ENCODE data around the gene BACE2.
"Not testable (repeated sequence)": the region's sequence is repeated elsewhere in the genome, so short reads cannot be mapped to it uniquely, and the experiment has no call there.

BACE2 gene

DNA sequence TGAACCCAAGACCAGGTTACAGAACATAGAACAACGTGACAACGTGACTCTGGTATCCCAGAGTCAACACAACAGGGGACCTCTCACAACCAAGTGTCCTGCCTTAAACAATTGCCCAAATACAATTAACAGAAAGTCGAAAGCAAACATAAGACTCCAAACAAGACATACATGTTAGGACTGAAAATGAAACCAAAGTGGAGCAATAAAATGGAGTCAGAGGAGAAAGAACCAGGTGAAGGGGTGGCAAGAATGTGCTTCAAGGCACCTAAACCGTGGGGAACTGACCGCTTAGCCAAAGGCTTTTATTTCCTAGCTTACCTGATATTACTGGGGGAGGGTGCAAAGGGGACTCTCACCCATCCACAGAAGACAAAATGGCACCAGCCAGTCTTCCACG, 17.8 kb downstream of the BACE2 start:
- DNase-seq (ENCODE audit: low read depth in 2 of 2), result no peak

DNA sequence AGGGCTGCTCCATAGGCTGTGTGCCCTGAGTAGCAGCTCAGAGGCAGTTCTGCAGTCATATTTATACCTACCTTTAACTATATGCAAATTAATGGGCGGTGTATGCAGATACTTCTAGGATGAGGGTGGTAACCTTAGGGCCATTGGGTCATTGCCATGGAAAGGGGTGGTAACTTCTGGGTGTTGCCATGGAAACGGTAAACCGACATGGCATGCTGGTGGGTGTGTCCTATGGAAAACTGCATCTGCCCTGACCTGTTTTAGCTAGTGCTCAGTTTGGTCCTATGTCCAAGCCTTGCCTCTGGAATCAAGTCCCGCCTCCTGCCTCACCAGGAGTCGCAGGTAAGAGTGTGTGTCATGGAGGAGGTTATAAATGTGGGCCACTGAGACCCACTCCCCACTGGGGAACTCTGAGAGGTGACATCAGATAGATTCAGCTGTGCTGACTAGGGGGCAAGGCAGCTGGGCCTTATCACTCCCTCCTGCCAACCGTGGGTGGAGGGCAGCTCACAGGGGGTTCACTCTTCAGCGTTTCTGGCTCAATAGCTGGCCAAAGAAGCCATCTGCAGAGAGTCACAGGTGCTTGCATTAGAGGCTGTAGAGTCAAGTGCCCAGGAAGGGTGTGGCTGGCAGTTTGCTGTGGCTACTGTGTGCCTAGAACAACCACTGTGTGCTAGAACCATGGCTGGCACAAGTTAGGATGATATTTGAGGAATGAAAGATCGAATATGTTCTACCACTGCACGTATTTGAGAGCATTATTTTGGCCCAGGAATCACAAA, 19.0 kb downstream of the BACE2 start:
- no peak for DNase-seq (ENCODE audit: low read depth in 2 of 2)

DNA sequence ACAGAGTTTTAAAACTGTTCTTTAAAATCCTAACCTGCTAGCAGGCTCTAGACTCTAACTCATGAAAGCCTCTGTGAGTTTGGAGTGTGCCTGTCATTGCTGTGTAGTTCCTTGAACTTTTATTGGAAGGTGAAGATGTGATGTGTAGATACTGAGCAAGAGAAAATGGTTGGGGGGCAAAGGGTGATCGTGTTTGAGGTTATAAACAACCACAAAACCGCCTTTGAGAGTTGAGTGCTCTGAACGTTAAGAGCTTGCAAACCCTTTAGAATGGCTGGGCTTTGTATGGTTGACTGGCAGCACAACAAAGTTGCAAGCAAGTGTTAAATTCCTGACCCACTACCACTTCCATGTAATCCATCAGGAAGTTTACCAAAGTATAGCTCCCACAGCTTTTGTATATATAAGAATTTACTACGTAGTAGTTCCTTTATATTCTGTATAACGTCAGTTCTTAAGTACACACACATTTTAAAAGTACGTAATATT, 19.6 kb downstream of the BACE2 start:
- no peak for DNase-seq (ENCODE audit: low read depth in 2 of 2)

DNA sequence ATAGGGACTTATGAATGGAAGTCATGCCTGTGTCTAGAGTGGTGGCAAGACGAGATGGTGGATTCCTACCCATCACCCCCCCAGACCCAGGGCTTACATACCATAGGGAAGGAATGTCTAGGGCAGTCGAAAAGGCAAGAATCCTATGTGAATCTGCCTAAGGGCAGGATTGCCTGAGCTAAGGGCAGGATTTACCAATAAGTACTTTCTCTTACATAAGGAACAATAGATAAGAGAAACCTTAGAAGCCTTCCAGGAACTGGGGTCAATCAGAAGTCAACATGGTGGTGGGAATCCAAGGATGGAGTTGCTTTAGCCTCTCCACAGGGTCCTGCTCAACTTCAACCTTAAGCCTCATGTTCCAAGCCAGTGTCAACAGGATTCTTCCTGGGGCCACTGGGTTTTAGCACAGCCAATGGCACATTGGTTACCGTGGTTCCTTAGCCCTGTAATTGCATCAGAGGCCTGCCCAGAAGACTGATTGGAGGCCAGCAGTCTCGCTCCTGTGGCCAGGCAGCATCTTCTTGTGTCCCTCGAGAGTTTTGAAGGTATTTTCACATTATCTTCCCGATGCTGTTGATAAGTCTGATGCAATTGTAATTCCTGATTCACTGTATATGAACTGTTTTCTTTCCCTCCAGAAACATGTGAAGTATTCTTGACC, 20.7 kb downstream of the BACE2 start:
- no peak for DNase-seq (ENCODE audit: low read depth in 2 of 2)

DNA sequence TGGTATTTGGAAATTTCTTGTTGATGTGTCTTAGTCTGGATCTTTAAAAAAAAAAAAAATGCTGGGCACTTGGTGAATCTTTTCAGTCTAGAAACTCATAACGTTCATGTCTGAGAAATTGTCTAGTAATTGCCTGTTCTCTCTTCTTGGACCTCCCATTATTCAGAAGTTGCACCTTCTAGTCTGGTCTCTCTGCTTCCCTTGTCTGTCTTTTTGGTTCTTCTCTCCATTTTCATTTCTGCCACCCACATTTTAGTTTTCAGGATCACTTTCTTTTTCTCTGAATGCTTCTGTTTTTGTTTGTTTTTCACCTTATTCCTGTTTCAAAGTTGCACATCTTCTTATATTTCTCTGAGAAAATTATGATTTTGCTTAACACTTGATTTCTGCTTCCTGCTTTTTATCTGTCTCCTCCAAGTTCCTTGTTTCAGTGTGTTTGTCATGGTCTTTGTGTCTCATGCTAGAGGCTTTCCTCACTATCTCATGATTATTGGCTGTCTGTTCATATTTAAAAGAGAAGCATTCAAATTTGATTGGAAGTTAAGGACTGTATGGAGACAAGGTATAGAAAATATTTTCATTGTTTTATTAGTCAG, 21.3 kb downstream of the BACE2 start:
- no peak for DNase-seq (ENCODE audit: low read depth in 2 of 2)

DNA sequence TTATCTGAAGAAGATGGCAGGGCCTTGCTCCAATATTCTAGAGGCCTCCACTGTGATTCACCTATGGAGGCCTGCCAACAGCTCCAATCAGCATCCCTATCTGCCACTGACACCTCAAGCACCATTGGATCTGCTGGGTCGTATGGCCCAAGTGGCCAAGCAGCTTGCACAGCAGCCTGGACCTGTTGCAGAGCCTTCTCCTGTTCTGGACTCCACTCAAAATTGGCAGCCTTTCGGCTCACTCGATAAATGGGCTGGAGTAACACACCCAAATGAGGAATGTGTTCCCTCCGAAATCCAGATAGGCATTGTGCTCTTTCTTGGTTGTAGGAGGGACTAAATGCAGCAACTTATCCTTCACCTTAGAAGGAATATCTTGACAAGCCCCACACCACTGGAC, 24.6 kb downstream of the BACE2 start:
- not testable (repeated sequence) for DNase-seq (ENCODE audit: low read depth in 2 of 2)

DNA sequence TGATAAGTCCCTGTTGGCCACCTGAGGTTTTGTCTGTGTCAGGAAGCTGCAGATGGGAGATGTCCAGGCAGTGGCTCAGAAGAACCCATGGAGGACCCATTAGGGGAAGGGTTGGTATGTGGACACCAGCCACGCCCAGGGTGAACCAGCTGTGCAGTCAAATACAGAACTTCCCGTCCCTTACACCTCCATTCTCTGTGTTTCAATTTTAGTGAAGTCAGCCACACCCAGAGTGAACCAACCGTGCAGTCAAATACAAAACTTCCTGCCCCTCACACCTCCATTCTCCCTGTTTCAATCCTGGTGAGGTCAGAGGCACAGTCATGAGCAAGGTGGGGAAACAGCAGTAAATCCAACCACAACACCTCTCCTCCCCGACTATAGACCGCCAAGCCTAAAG, 27.4 kb downstream of the BACE2 start:
- DNase-seq (ENCODE audit: low read depth in 2 of 2), result no peak

DNA sequence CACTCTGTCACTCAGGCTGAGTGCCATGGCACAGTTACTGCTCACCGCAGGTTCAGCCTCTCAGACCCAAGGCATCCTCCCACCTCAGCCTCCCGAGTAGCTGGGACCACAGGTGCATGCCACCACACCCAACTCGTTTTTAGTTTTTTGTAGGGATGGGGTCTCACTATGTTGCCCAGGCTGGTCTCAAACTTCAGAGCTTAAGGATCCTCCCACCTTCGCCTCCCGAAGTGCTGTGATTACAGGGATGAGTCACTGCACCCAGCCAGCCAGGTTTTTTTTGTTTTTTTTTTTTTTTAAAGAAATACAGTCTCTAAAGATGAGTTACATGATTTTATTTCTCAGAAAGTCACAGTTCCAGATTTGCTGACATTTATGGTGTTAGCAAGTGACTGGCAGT, 29.0 kb downstream of the BACE2 start:
- DNase-seq (ENCODE audit: low read depth in 2 of 2), result no peak

DNA sequence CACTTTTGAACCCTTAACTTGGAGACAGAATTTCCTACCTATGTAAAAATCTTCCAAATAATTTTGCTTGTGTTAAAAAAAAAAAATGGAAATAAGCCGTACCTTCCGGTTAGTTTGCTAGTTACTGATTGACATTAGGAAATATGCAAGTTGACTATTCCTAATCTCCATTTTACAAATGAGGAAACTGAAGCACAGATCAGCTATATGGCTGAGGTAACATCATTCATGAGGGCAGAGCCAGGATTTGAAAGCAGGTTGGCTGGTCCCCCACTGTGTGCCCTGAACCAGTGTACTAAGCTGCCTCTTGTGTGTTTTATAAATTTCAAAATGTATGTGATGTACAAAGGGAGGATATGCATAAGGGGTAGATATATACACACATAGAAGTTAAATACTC, 29.6 kb downstream of the BACE2 start:
- DNase-seq (ENCODE audit: low read depth in 2 of 2), result no peak

DNA sequence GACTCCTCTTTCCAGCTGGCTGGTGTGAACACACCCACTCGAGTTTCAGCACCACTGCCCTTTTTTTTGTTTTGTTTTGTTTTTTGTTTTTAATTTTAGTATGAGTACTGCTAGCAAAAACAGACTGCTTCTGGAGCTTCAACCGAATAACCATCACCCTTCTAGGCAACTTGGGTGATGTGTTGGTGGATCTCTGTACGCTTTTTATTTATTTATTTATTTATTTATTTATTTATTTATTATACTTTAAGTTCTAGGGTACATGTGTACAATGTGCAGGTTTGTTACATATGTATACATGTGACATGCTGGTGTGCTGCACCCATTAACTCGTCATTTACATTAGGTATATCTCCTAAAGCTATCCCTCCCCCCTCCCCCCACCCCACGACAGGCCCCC, 30.7 kb downstream of the BACE2 start:
- not testable (repeated sequence) for DNase-seq (ENCODE audit: low read depth in 2 of 2)

DNA sequence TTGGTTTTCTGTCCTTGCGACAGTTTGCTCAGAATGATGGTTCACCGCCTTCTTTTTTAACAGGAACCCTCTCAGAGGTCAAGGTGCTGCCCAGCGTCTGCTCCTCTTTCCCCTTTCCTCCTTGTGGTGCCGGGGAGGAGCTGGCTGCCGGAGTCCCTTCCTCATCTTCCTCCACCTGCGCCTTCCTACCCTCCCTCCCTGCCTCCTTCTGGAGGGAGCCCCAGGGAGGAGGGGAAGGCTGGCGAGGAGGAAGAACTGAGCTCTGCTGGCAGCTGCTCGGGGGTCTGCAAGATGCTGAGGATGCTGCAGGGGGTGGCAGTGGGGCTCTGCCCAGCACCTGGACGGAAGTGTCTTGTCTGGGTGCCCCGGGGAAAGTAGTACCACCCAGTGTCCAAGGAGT, 31.2 kb downstream of the BACE2 start:
- no peak for DNase-seq (ENCODE audit: low read depth in 2 of 2)

DNA sequence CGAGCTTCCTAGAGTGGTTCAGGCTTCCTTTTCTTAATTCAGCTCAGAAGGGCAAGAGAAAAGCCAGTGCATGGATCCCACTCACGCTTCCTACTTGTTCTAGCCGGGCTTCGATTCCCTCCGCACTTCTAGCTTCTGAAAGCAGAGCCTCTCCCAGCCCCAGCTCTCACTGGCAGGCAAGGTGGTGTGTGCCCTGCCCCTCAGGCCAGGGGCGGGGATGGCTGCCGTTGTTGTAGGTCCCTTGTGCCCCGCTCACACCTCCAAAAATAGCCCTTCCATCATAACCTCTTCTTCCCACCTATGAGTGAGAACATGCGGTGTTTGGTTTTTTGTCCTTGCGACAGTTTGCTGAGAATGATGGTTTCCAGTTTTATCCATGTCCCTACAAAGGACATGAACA, 31.6 kb downstream of the BACE2 start:
- no peak for DNase-seq (ENCODE audit: low read depth in 2 of 2)

DNA sequence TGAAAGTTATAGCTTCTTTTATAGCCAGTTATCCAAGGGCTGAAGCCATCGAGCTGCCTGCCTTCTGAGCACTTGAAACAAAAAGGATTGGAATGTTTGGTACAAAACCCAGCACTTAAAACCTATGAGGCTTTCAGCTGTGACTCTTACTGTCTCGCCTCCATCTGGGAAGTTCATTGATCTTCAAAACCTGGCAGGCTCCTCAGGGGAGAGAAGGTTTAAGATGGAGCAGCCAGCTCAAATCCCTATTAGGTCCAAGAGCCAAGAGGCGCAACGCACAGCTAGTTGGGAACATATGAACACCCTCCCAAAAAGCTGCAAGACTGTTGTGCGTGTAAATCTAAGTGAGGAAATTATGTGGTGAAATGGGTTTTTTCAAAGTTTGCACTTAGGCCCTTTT, 33.4 kb downstream of the BACE2 start:
- DNase-seq (ENCODE audit: low read depth in 2 of 2), result no peak

DNA sequence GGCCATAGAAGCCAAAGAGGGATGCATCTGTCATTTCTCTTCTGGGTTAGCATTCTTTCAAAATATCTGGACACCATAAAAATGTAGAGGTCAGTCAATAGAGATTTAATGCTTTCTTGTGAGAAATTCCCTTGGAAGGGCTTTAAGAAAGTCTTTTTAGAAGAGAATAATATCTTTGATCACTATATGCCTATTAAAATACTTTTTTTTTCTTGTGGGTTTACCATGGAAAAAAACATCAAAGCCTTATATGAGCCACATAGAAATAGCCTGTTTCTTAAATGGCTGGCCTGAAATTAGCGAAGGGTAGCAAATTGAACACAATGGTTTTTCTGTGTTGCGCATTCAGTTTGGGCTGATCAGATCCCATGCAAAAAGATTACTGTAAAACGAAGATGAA, 36.8 kb downstream of the BACE2 start:
- no peak for DNase-seq (ENCODE audit: low read depth in 2 of 2)

DNA sequence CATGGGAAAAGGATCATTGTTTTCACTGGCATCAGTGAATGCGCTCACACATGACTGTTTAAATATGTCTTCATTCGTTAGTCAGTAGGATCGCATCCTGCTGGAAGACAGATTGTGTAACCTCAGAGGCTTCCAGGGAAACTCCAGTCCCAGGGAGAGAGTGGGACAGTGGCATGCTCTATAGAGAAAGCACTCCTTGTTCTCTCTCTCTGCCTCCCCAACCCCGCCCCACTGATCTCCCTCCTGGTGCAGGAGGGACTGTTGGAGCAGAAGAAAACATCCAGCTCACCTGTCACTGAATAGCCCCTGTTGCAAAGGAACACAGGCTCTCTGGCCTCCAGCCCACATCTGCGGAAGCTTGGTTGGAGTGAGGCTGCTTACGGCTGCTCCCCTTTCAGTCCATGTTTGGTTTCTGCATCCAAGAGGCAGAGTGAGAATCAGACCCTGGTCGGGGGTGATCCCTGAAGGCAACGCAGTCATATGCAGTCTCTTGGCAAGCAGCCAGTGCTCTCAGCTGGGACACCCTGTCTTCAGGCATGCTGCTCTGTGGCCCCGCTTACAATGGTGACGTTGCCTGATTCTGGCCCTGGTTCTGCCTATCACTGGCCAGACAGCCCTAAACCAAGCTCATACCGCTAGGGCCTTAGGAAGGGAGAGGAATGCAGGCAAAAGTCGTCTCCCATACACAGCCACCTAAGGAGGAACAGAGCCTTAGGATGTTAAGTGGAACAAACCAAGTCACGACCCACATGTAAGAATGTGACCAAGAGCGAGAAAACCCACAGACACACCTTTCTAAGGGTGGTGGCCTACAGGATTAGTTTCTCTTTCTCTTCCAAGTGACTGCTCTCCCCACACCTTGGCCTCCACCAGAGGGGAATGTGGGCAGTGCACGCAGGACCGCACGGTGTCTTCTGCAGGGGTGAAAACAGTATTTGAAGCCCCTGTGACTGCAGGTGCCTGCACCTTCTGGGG, 39.7 kb downstream of the BACE2 start:
- DNase-seq (ENCODE audit: low read depth in 2 of 2), result no peak

DNA sequence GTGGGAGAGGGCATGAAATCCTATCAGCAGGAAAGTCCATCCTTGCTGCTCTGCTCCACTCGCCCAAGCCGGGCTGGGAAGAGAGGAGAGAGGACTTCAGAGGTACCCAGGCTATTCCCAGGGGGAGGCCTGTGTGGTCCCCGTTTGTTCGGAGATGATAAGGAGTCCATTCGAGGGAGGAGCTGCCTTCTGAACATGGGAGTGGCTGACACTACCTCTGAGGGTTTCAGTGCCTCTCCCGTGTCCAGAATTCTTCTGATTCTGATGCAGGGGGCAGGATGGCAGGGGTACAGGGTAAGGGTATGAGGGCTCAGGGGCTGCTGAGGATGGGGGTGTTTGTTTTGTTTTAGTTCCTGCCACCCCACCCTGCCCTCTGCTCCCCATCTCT, 40.4 kb downstream of the BACE2 start:
- no peak for DNase-seq (ENCODE audit: low read depth in 2 of 2)

DNA sequence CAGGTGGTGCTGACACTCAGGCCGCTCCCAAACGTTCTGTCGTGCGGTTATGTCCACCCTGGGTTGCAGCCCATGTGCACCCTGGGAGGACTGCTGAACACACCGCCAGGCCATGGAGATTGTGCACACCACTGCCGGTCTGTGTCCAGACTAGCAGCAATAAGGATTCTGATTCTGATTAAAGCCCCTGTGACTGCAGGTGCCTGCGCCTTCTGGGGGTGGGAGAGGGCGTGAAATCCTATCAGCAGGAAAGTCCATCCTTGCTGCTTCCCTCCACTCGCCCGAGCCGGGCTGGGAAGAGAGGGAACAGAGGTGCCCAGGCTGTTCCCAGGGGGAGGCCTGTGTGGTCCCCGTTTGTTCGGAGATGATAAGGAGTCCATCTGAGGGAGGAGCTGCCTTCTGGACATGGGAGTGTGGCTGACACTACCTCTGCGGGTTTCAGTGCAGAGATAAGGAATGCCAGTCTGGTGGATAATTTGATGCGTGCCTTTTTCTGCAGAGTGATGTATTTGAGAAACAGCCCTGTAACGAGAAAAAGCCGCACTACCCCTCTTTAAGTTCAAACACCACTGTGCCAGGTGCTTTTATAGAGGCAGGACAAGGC, 41.2 kb downstream of the BACE2 start:
- DNase-seq (ENCODE audit: low read depth in 2 of 2), result no peak

DNA sequence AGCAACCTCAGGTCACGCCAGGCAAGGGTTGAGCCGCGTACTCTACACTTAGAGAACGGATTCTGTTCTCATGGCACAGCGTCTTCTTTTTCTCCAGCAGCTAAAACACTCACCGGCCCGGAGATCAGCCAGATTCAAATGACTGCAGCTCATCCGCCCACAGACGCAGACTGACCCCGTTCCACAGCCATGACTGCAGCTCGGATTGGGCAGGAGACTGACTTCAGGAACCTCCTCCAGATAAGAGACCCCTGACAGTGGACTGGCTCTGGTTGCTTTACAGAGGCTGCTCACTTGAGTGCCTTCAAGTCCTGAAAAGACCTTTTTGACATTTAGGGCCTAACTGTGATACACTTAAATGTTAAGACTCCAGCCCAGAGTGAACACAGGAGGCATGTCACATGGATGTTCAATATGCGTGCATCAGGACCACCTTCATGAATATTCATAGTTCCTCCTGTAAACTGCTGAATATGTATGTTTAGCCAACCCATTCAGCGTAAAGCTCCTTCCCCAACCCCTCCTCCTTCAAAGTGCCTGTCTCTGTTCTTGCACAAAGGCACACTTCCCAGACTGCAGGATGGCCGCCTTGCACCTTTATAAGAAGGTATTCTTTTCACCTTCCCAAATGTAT, 42.6 kb downstream of the BACE2 start:
- no peak for DNase-seq (ENCODE audit: low read depth in 2 of 2)

DNA sequence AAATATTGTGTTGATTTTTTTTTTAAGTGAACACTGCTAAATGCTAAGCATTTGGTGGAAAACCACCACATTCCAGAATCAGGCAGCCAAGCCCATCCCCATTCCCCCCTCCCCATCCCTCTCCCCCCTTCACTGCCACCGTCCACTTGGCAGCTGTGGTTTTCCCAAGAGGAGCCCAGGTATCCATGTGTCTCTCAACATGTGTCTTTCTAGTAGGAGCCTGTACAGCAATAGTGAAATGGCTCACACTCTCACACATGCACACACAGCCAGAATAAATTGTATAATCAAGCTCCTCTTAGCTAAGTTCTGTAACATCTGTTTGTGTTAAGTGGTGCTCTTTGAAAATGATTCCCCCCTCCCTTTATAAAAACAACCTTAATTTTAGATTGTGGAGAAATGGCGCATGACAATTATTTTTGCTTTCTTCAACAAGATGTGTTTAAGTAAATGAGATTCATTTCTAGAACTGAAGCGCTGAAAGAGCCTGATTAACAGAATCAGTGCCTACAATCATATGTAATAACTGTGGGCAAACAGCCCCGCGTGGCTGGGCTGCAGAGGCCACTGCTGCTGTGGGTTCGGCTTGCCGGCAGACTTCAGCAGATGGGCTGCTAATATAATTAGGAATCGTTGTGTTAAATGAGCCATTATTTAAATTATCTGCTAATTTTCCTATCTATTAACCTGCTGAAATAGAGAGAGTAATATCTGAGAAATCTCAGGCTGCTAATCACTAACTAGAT, 43.3 kb downstream of the BACE2 start:
- DNase-seq (ENCODE audit: low read depth in 2 of 2), result no peak

DNA sequence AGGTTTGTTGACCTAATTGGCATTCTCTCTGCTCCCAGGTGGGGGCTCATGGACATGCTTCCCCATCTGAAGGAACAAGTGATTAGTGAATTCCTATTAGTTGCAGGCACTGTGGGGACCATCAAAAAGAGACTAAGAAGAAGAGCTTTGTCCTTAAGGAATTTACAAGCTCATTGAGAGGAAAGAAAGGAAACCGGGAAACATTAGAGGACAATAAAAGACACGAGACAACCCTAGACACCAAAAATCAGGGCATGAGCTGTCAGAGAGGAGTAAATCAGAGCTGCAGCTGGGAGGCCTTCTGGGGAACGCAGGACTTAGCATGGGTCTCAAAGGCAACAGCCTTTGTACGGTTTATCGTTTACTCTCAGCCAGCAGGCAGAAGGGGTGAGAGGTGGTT, 45.1 kb downstream of the BACE2 start:
- no peak for DNase-seq (ENCODE audit: low read depth in 2 of 2)
